Activated CD8-positive, alpha-beta memory T cell treated with anti-CD3 and anti-CD28 coated beads for 24 hours (primary cell): ENCODE data around the gene LRFN3.
"Not testable (repeated sequence)": the region's sequence is repeated elsewhere in the genome, so short reads cannot be mapped to it uniquely, and the experiment has no call there.

Source experiments
- DNase-seq: peaks from one replicate; pipeline ENCODE4 v3.0.0-alpha.2; 2020

LRFN3 gene

DNA sequence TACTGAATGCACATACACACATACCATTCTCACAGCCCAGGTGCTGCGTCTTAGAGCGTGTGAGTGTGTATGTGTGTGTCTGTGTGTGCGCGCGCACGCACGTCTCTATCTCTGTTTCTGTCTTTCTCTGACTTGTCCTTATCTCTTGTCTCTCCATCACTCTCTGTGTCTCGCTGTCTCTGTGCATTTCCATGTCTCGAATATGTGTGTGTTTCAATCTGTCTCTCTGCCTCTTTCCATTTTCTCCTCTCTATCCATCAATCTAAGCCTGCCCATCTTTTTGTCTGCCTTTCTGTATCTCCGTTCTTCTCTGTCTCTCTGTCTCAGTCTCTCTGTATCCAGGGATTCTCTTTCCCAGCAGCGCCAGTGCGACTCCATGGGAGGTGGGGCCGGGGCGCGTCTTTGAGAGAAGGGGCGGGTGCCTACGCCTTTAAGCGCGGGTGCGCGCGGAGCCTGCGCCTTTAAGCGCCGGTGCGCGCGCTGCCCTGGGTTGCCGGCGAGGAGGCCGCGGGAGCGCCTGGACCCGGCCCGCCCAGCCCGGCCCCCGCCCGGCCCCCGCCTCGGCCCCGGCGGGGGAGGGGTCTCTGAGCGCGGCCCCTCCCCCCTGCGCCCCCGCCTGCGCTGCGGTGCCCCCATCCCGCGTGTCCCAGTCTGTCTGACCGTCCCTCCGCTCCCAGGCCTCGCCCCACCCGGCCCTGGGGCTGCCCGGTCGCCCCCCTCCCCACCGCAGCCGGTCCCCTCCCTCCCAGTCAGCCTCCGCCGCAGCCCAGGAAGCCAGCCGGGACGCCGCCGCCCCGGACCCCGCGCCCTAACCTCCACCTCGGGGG lies at the start of gene LRFN3:
TSS of gene LRFN3 (plus strand) at position 464 of the 827 bp plus-strand sequence. CDS start 3,052 bp downstream, outside the sequence.
- peak; percentile 81 for DNase-seq

DNA sequence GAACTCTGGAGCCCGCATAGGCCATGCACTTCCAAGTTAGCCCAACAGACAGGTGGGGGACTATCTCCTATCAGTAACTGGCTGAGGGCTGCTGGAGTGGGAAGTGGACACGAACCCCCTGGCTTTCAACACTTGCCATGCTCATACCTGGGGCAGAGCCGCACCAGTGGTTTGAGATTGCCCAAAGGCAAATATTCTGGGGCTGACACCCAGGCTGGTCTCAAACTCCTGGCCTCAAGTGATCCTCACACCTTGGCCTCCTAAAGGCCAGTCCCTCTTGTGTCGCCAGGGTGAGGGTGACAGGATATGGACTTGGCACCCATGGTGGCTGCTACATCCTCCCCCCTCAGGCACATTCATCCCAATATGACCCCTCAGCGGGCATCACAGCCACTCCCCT lies 49.0 kb upstream of the LRFN3 start:
- no peak for DNase-seq

GRCh38 chr19:35888398-35888797 lies 47.8 kb upstream of the LRFN3 start:
- no peak for DNase-seq

DNA sequence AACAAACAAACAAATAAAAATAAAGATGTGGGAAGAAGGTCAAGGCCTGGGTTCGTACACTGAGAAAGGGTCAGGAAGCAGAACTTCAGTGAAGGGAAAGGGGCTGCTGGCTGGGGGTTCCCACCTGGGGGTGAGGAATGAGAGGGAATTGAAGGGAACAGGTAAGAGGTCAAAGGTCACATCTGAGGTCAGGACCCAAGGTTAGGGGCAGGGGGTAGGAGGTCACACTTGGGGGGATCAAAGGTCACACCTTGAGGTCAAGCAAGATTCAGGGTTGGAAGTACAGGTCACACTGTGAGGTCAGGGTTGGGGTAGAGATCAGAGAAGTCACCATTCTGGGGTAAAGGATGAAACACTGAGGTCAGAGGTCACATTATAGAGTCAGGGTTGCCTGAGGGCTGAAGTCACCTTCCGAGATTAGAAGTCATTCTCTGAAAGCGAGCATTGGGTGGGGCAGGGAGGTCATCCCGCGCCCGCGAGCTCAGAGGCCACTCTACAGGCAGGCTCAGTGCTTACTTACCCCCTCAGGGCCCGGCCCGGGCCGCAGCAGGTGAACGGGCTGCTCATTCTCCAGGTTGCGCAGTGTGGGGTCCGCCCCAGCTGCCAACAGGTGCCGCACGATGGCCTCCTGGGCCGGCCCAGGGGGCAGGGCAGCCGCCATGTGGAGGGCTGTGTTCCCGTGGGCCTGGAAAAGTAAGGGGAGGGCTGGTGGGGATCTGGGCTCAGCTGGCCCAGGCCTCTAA lies 46.6 kb upstream of the LRFN3 start:
- DNase-seq, result no peak

DNA sequence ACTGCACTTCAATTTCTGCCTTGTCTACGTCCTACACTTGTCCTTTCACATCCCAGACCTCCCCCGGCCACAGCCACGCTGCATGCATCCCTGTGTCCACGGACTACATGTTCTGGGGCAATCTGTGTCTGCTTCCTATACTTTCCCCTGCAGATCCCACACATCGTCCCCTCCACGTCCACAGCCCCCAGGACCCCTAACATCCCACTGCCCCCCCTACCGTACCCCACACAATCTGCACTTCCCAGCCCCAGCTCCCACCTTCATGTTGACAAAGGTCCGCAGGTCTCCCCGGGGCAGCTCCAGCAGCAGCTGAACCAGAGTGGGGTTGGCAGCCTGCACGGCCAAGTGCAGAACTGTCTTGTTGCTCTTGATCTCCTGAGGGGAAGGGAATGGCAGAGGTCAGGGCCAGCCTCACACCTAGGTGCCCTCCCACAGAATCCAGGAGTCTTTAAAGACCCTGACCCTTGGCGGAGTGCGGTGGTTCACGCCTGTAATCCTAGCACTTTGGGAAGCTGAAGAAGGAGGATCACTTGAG lies 46.0 kb upstream of the LRFN3 start:
- DNase-seq, result no peak

DNA sequence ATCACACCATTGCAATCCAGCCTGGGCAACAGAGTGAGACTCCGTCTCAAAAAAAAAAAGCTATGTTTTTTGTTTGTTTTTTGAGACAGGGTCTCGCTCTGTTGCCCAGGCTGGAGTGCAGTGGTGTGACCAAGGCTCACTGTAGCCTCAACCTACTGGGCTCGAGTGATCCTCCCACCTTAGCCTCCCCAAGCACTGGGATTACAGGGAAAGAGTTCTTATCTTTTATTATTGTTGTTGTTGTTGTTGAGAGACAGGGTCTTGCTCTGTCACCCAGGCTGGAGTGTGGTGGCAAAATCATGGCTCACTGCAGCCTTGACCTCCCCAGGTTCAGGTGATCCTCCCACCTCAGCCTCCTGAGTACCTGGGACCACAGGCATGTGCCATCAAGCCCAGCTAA lies 44.4 kb upstream of the LRFN3 start:
- not testable (repeated sequence) for DNase-seq

DNA sequence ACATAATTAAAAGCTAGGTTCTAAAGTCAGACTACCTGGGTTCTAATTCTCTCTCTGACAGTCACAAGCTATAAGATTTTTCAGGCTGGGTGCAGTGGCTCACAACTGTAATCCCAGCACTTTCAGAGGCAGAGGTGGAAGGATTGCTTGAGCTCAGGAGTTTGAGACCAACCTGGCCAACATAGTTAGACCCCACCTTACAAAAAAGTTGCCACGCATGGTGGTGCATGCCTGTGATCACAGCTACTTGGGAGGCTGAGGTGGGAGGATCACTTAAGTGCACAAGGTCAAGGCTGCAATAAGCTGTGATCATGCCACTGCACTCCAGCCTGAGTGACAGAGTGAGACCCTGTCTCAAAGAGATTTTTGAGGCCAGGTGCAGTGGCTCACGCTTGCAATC lies 41.8 kb upstream of the LRFN3 start:
- DNase-seq, result no peak

- no peak for DNase-seq
Measured at GRCh38 chr19:35895911-35896642, 40.1 kb upstream of the LRFN3 start.

DNA sequence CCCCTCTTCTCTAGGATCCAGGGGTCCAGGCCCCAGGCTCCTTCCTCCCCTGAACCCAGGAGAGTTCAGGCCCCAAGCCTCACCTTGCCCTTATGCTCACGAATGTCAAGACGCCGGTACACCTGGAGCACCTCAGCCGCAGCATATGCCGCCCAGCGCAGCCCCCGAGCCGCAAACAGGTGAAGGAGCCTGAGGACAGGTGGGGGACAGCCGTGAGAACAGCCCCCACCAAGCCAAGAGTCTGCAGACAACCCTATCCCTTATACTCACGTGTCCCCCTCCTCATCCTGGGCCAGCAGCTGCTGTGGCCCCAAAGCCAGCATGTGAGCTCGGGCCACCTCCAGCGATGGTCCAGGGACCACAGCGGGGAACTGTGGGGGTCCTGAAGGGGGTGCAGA lies 39.5 kb upstream of the LRFN3 start:
- no peak for DNase-seq

DNA sequence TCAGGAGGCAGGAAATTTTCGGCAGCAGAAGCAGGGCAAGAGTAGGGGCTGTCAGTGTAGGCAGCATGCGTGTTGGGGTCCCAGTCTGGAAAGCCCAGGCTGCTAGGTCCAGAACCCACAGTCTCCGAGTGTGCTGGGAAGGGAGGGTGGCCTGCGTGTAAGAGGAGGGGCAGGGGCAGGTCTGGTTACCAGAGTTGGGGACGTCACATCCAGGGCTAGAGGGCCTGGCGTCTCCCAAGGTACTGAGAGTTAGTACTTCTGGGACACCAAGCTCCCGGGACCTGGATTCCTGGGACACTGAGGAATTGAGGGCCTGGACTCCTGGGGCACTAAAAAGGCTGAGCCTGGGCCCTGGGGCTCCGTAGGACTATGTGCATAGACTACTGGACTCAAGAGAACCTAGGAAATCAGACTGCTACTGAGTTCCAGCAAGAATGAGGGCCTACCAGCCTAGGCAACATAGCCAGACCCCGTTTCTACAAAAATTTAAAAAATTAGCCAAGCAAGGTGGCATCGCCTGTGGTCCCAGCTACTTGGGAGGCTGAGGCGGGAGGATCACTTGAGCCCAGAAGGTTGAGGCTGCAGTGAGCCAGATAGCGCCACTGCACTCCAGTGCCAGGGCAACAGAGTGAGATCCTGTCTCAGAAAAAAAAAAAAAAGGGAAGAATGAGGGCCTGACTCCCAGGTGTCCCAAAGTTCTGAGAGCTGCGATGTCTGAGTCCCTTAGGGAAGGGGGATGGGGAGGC lies 38.3 kb upstream of the LRFN3 start:
- DNase-seq, result no peak

GRCh38 chr19:35898499-35898809 lies 37.7 kb upstream of the LRFN3 start:
- peak; percentile 77 for DNase-seq

DNA sequence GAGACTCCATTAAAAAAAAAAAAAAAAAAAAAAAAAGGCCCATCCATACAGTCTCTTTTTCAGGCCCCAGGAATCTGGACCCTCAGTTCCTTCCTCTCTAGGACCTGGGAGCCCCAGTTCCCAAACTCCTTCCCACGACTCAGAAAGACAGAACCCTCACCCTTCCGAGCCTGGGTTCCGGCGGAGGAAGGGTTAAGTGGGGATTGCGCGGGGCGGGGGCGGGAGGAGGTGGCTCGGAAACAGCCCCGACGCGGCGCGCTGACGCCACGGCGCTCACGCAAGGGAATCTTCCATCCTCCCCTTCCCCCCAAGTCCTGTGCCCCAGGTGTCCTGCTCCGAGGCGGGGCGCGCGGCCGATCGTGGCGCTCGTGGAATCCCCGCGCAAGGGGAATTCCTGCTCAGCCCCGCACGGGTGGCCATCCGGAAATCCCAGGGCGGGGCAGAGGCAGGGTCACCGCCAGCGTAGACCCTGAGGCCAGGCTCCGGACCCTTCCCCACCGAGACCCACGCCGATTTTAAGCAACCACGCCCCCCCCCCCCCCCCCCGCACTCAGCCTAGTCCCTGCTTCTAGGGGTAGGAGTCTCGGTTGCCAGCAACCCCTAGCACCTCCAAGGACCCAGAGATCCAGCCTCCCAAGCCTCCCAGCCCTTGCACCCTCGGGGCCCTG lies 36.5 kb upstream of the LRFN3 start:
- DNase-seq, result peak; percentile 91

DNA sequence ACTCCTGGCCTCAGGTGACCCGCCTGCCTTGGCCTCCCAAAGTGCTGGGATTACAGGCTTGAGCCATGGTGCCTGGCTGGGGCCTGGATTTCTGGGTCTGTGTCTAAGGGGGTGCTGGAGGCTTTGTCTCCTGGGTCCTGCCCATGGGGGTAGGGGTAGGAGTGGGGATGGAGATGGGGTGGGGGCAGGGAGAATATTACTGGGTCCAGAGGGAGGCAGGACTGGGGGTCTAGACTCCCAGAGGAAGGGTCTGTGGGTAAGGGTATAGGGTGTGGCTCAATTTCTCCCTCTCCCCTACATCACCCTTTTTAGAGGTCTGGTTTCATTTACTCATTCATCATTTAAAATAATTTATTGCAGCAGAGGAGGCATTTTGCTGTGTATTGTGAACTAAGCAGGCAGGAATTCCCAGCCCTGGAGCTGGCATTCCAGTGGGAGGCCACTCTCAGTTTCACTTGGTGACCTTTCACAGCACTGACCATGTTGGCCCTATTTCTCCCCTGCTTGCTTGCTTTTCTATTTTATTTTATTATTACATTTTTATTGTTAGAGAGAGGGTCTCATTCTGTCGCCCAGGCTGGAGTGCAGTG lies 35.0 kb upstream of the LRFN3 start:
- no peak for DNase-seq

DNA sequence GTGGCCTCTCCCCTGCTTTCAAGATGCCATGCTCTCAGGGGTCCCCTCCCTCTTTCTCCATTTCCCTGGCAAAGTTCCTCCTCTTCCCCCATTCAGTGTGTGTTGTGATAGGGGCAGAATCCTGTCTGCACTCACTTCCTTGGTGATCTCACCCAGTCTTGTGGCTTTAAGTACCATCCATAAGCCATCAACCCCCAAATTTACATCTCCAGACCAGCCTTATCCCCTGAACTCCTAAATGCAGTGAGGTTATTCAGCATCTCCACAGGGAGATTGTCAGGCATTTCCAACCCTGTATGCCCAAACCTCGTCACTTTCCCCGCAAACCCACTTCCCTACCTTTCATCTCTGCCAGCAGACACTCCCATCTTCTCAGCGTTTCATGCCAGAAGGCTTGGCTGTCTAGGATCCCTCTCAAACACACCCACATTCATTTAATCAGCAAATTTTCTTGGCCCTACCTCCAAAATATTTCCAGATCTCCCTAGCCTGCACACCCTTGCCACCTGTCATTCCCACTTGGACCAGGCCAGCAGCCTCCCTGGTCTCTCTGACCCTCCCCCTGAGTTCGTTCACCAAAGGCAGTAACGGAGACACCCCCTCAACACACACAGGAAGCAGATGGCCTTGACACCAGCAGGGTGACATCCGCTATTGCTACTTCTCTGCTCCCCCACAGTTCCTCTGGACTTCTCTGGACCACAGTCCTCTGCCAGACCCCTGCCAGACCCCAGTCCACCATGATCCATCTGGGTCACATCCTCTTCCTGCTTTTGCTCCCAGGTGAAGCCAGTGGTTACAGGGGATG lies 34.1 kb upstream of the LRFN3 start, which contains the start of gene HCST:
TSS of gene HCST (plus strand) at position 676 of the 808 bp plus-strand sequence. CDS start at position 741, 65 bp downstream.
- DNase-seq, result peak; percentile 76

GRCh38 chr19:35902870-35903475 lies 33.2 kb upstream of the LRFN3 start:
- DNase-seq, result no peak

- peak; percentile 91 for DNase-seq
Measured at GRCh38 chr19:35903550-35904179, 32.5 kb upstream of the LRFN3 start.

- no peak for DNase-seq
Measured at GRCh38 chr19:35904311-35905068, 31.7 kb upstream of the LRFN3 start.

DNA sequence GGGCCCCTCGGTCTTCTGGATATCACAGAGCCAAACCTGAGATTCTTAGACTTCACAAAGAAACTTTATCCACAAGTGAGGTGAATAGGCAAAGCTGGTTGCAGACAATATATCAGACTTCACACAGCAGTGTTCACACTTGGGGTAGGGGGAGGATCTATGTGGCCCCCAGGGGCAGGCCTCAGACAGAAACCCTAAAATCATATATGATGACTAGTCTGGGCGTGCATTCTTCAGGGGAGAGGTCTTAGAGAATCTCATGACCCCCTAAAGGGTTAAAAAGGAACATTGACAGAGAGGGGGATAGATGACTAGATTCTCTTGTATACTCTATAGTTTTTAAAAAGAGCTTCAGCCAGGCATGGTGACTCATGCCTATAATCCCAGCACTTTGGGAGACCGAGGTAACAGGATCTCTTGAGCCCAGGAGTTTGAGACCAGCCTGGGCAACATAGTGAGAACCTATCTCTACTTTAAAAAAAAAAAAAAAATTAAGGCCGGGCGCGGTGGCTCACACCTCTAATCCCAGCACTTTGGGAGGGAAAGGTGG lies 30.9 kb upstream of the LRFN3 start:
- DNase-seq, result no peak

- DNase-seq, result no peak
Measured at GRCh38 chr19:35907377-35907745, 28.8 kb upstream of the LRFN3 start.
